ENCODE measurements around the gene ZBTB8B. TPM values are rescaled to one million over a fixed set of nuclear protein-coding genes. Genes with fewer than 3 reads are reported as not detected.

ZBTB8B gene
- 0.22 and 0.23 TPM in 2 replicates for total RNA-seq (2014; rRNA removed)
- percentile 40 among the genes with signal in this experiment for Bru-seq, nascent RNA
- percentile 57 among the genes with signal in this experiment for BruChase-seq, experiment 1, labeled RNA remaining after a 6-hour chase
- percentile 46 among the genes with signal in this experiment for BruChase-seq, experiment 2, labeled RNA remaining after a 2-hour chase
- long read RNA-seq, partial matches to known transcripts, result 0 of 1 reads
- long read RNA-seq, other reads (novel, unspliced or antisense), result 1 of 1 reads

- TF ChIP-seq EZH2 (IDR thresholded peaks at IDR 0.05; ENCODE audit: low read length, unreplicated experiment) (no peak), EZH2phosphoT487 (IDR thresholded peaks at IDR 0.05; ENCODE audit: borderline replicate concordance, low read length) (no peak)
- TF ChIP-seq, protein P1, sequence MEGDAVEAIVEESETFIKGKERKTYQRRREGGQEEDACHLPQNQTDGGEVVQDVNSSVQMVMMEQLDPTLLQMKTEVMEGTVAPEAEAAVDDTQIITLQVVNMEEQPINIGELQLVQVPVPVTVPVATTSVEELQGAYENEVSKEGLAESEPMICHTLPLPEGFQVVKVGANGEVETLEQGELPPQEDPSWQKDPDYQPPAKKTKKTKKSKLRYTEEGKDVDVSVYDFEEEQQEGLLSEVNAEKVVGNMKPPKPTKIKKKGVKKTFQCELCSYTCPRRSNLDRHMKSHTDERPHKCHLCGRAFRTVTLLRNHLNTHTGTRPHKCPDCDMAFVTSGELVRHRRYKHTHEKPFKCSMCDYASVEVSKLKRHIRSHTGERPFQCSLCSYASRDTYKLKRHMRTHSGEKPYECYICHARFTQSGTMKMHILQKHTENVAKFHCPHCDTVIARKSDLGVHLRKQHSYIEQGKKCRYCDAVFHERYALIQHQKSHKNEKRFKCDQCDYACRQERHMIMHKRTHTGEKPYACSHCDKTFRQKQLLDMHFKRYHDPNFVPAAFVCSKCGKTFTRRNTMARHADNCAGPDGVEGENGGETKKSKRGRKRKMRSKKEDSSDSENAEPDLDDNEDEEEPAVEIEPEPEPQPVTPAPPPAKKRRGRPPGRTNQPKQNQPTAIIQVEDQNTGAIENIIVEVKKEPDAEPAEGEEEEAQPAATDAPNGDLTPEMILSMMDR (conservative IDR thresholded peaks at IDR 0.05; ENCODE audit: low read depth, low read length), result no peak
- DNase-seq (peak; percentile 83), ATAC-seq (peak; percentile 96)
- POLR2A ChIA-PET (ENCODE audit: unreplicated experiment), result interaction anchor here (0.6 to 0.7 kb wide), 2 partner anchors 44 to 1460 kb away, joined by 3 read pairs; no protein-coding TSS in a partner anchor
- Histone ChIP-seq H3K27ac (ENCODE audit: low read length) (no peak within 1 kb of the TSS), H3K27me3 (ENCODE audit: low read length) (no peaks in the 10 kb centered on the region), H3K9me3 (ENCODE audit: low read length) (no peaks in the 10 kb centered on the region), H3K9me2 (replicated peaks; ENCODE audit: low read length) (no peaks in the 10 kb centered on the region), H3K9ac (ENCODE audit: low read length) (0 out of 2 replicates have a peak within 1 kb of the TSS, but pooled peaks have one; percentile 3), H4K20me1 (ENCODE audit: low read length) (no peaks in the 10 kb centered on the region), H3K4me1 (ENCODE audit: insufficient read depth, low read length) (peaks cover 13% of the 10 kb centered on the region), H3K4me3 (ENCODE audit: low read length) (peak within 1 kb of the TSS; percentile 80), H3K79me2 (ENCODE audit: low read length) (no peaks in the 10 kb centered on the region), H3K36me3 (ENCODE audit: low read depth, low read length) (no peaks in the 10 kb centered on the region), H3K4me2 (ENCODE audit: low read length) (peak within 1 kb of the TSS; percentile 98), H2AFZ (ENCODE audit: low read length) (peak within 1 kb of the TSS; percentile 97), H3F3A (ENCODE audit: low read length, unreplicated experiment) (no peaks in the 10 kb centered on the region)
- intact Hi-C loops (cut with micrococcal nuclease), result no loop called here
- no TSS peak for BruUV-seq (replicated peaks)
- CTCF ChIA-PET, result no interaction called here
Observed at GRCh38 chr1:32464716-32465577, at the start of gene ZBTB8B. ZBTB8B (plus strand) TSS chr1:32465072; CDS start chr1:32470625, 5,553 bp downstream.

DNA sequence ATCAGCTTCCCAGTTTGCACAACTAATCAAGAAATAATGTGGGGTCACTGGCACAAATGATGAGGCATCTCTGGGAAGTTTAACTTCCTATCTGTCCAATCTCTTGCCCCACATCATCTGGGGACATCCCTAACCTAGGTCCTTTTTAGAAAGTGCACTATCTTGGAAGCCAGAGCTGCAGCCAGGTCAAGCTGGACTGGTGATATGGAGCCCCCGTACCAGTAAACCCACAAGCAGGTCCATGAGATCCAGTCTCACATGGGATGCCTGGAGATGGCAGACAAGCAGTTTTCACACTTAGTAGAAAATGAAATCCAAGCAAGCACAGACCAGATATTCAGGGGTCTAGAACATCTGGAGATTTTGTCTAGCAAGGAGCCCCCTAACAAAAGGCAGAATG lies 43.1 kb upstream of the ZBTB8B start:
- no peaks in the 10 kb centered on the region for H3F3A ChIP-seq (ENCODE audit: low read length, unreplicated experiment)
- ATAC-seq, result no peak
- H3K4me3 ChIP-seq (ENCODE audit: low read length), result no peak overlapping the region
- intact Hi-C loops (cut with micrococcal nuclease), result no loop called here
- no peak overlapping the region for H3K9ac ChIP-seq (ENCODE audit: low read length)
- H3K4me1 ChIP-seq (ENCODE audit: insufficient read depth, low read length), result no peaks in the 10 kb centered on the region
- ChIA-PET POLR2A (ENCODE audit: unreplicated experiment) (no interaction called here), CTCF (no interaction called here)
- H3K9me2 ChIP-seq (replicated peaks; ENCODE audit: low read length), result no peaks in the 10 kb centered on the region
- no peak overlapping the region for H3K4me2 ChIP-seq (ENCODE audit: low read length)
- no peaks in the 10 kb centered on the region for H3K36me3 ChIP-seq (ENCODE audit: low read depth, low read length)
- BruUV-seq (replicated peaks), result no TSS peak
- H3K27me3 ChIP-seq (ENCODE audit: low read length), result peaks cover 10% of the 10 kb centered on the region
- TF ChIP-seq, protein P1 (conservative IDR thresholded peaks at IDR 0.05; ENCODE audit: low read depth, low read length), result no peak
- TF ChIP-seq EZH2 (IDR thresholded peaks at IDR 0.05; ENCODE audit: low read length, unreplicated experiment), result no peak
- TF ChIP-seq EZH2phosphoT487 (IDR thresholded peaks at IDR 0.05; ENCODE audit: borderline replicate concordance, low read length), result no peak
- no peaks in the 10 kb centered on the region for H4K20me1 ChIP-seq (ENCODE audit: low read length)
- no peak overlapping the region for H3K27ac ChIP-seq (ENCODE audit: low read length)
- no peaks in the 10 kb centered on the region for H3K79me2 ChIP-seq (ENCODE audit: low read length)
- DNase-seq, result no peak
- H3K9me3 ChIP-seq (ENCODE audit: low read length), result no peaks in the 10 kb centered on the region
- no peak overlapping the region for H2AFZ ChIP-seq (ENCODE audit: low read length)
